Measurements from ENCODE around the gene ITGA2. TPM values are rescaled to one million over a fixed set of nuclear protein-coding genes. Genes with fewer than 3 reads are reported as not detected.

ITGA2 gene
- total and polyA plus RNA-seq, 2 experiments from 2014 or later, result 2.5 to 10.2 TPM

DNA sequence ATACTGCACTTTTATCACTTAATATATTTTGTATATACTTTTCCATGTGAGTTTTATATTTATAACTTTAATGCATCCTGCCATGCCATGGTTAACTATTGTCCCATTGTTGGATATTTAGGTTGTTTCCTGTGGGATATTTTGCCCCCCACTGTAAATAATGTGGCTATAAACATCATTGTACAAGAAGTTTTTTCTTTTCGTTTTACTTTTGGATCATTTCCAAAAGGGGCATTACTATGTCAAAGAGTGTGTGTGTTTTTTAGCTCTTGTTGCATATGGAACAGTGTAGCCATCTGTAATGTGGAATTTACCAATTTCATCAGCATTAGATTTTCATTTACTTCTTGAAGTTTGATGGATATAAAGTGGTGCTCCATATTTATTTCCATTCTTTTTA, 13.3 kb downstream of the ITGA2 start:
- Histone ChIP-seq H3K27me3 (no peaks in the 10 kb centered on the region), H3K4me1 (ENCODE audit: insufficient read depth) (no peaks in the 10 kb centered on the region), H3K79me2 (peaks cover 5% of the 10 kb centered on the region), H3K36me3 (replicated peaks; ENCODE audit: insufficient read depth, low read depth) (no peaks in the 10 kb centered on the region), H3K4me2 (no peak overlapping the region), H3K4me3 (no peak overlapping the region), H2AFZ (no peak overlapping the region), H3K9me3 (ENCODE audit: low read depth) (no peaks in the 10 kb centered on the region), H3K9me2 (replicated peaks; ENCODE audit: insufficient read depth) (no peaks in the 10 kb centered on the region), H4K20me1 (ENCODE audit: insufficient read depth, poor library complexity, severe bottlenecking) (no peaks in the 10 kb centered on the region), H3K27ac (no peak overlapping the region)
- no peak for DNase-seq (ENCODE audit: low spot score)
- TF ChIP-seq EZH2phosphoT487 (IDR thresholded peaks at IDR 0.05; ENCODE audit: low read depth, severe bottlenecking, unreplicated experiment), result no peak
- TF ChIP-seq, protein P1, sequence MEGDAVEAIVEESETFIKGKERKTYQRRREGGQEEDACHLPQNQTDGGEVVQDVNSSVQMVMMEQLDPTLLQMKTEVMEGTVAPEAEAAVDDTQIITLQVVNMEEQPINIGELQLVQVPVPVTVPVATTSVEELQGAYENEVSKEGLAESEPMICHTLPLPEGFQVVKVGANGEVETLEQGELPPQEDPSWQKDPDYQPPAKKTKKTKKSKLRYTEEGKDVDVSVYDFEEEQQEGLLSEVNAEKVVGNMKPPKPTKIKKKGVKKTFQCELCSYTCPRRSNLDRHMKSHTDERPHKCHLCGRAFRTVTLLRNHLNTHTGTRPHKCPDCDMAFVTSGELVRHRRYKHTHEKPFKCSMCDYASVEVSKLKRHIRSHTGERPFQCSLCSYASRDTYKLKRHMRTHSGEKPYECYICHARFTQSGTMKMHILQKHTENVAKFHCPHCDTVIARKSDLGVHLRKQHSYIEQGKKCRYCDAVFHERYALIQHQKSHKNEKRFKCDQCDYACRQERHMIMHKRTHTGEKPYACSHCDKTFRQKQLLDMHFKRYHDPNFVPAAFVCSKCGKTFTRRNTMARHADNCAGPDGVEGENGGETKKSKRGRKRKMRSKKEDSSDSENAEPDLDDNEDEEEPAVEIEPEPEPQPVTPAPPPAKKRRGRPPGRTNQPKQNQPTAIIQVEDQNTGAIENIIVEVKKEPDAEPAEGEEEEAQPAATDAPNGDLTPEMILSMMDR (IDR thresholded peaks at IDR 0.05; ENCODE audit: poor library complexity), result no peak
- TF ChIP-seq EZH2 (IDR thresholded peaks at IDR 0.05; ENCODE audit: borderline replicate concordance), result no peak
- WGBS (ENCODE audit: low lambda C conversion rate, missing lambda C conversion rate), result 67% methylated on average over 1 of the region's 1 CpG

- H3K9me2 ChIP-seq (replicated peaks; ENCODE audit: insufficient read depth), result no peaks in the 10 kb centered on the region
- H3K36me3 ChIP-seq (replicated peaks; ENCODE audit: insufficient read depth, low read depth), result no peaks in the 10 kb centered on the region
- no peaks in the 10 kb centered on the region for H4K20me1 ChIP-seq (ENCODE audit: insufficient read depth, poor library complexity, severe bottlenecking)
- H3K27me3 ChIP-seq, result no peaks in the 10 kb centered on the region
- H3K27ac ChIP-seq, result no peak overlapping the region
- no peak overlapping the region for H2AFZ ChIP-seq
- WGBS (ENCODE audit: low lambda C conversion rate, missing lambda C conversion rate), result 100% methylated on average over 1 of the region's 1 CpG
- H3K4me1 ChIP-seq (ENCODE audit: insufficient read depth), result no peaks in the 10 kb centered on the region
- H3K4me2 ChIP-seq, result no peak overlapping the region
- no peaks in the 10 kb centered on the region for H3K9me3 ChIP-seq (ENCODE audit: low read depth)
- no peak for TF ChIP-seq EZH2phosphoT487 (IDR thresholded peaks at IDR 0.05; ENCODE audit: low read depth, severe bottlenecking, unreplicated experiment)
- TF ChIP-seq, protein P1 (IDR thresholded peaks at IDR 0.05; ENCODE audit: poor library complexity), result no peak
- TF ChIP-seq EZH2 (IDR thresholded peaks at IDR 0.05; ENCODE audit: borderline replicate concordance), result no peak
- DNase-seq (ENCODE audit: low spot score), result no peak
- no peak overlapping the region for H3K4me3 ChIP-seq
- H3K79me2 ChIP-seq, result peaks cover 5% of the 10 kb centered on the region
Observed at GRCh38 chr5:53003144-53003543, 14.0 kb downstream of the ITGA2 start.

DNA sequence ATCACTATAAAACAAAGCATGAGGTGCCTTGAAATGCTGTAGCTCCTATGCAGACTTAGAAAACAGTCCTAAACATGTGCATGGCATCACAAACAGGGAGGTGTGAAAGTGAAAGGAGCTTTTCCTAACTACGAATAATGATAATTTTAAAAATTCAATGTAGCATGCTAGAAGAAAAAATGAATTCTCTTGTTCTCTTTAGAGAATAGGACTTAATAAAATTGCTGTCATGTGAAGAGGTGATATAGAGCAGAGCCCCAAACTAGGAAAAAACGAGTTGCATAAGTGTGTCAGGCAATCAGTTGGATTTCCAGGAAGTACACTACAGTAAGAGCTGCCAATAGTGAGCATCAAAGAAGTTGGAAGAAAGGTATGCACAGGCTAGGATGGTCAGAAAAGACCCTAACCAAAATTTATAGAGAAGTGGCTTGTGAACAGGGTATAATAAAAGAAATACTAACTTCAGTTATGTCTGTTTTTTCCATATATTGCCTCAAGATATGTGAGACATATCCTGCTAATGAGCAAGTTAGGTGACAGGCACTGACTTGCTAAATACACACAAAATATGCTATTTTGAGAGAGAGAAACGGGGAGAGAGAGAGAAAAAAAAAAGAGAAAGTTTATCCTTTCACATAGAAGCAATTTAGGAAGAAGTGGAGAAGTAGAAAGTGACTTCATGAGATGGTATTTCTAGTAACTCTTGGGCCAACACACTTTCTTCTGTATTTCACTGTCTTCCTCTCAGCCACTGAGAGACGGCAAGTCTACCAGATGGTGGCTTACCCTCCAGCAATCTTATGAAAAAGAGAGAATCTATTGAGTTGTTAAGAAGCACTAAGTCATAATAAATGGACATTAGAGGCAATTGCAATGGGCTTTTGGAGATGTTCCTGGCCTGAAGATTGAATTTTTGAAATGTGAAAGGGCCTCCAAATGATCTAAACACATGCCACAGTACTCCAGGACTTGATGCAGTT, 18.0 kb downstream of the ITGA2 start:
- H3K4me2 ChIP-seq, result no peak overlapping the region
- no peaks in the 10 kb centered on the region for H3K27me3 ChIP-seq
- TF ChIP-seq, protein P1 (IDR thresholded peaks at IDR 0.05; ENCODE audit: poor library complexity), result no peak
- TF ChIP-seq EZH2 (IDR thresholded peaks at IDR 0.05; ENCODE audit: borderline replicate concordance), result no peak
- no peak for TF ChIP-seq EZH2phosphoT487 (IDR thresholded peaks at IDR 0.05; ENCODE audit: low read depth, severe bottlenecking, unreplicated experiment)
- no peak overlapping the region for H3K4me3 ChIP-seq
- no peak for DNase-seq (ENCODE audit: low spot score)
- H4K20me1 ChIP-seq (ENCODE audit: insufficient read depth, poor library complexity, severe bottlenecking), result no peaks in the 10 kb centered on the region
- no peak overlapping the region for H2AFZ ChIP-seq
- H3K9me3 ChIP-seq (ENCODE audit: low read depth), result no peaks in the 10 kb centered on the region
- H3K79me2 ChIP-seq, result no peaks in the 10 kb centered on the region
- H3K27ac ChIP-seq, result no peak overlapping the region
- H3K9me2 ChIP-seq (replicated peaks; ENCODE audit: insufficient read depth), result no peaks in the 10 kb centered on the region
- H3K4me1 ChIP-seq (ENCODE audit: insufficient read depth), result no peaks in the 10 kb centered on the region
- H3K36me3 ChIP-seq (replicated peaks; ENCODE audit: insufficient read depth, low read depth), result no peaks in the 10 kb centered on the region
- 76% methylated on average over 4 of the region's 4 CpGs for WGBS (ENCODE audit: low lambda C conversion rate, missing lambda C conversion rate)
